Testis (tissue), 3 donors: ENCODE data around the gene FBXO17. TPM values are rescaled to one million over a fixed set of nuclear protein-coding genes. Genes with fewer than 3 reads are reported as not detected.

Source experiments
- DNase-seq: peaks from one replicate; pipeline ENCODE4 v3.0.0-alpha.2; 2019
- H3K27ac ChIP-seq, 2 donors: fragments of 200-600 bp; sonication (generic); one replicate each; pipeline ENCODE4 v1.5.1; 2019
- H3K27me3 ChIP-seq: fragments of 200-600 bp; sonication (generic); one replicate; pipeline ENCODE4 v1.5.1; 2019
- H3K36me3 ChIP-seq: fragments of 200-600 bp; sonication (generic); one replicate; pipeline ENCODE4 v1.5.1; 2017; ENCODE audit warnings: low read depth; ENCODE audit errors: missing control alignments
- H3K4me1 ChIP-seq: fragments of 200-600 bp; sonication (generic); one replicate; pipeline ENCODE4 v1.5.1; 2019
- H3K4me3 ChIP-seq, 2 donors: fragments of 200-600 bp; sonication (generic); one replicate each; pipeline ENCODE4 v1.5.1; 2017 to 2019
- H3K9me3 ChIP-seq: fragments of 200-600 bp; sonication (generic); one replicate; pipeline ENCODE4 v1.5.1; 2017
- CTCF ChIP-seq, 3 experiments: fragments of 450-650 bp in 2 of 3; fragments of 200-600 bp in 1 of 3; sonication (generic) in 1 of 3; IDR thresholded peaks; one replicate each; pipeline ENCODE4 v1.5.1; 2016 to 2019; ENCODE audit warnings: antibody characterized with exemption in 3 of 3, mild to moderate bottlenecking in 2 of 3, moderate library complexity in 1 of 3
- POLR2A ChIP-seq: fragments of 450-650 bp; IDR thresholded peaks from one replicate; pipeline ENCODE4 v1.6.1; 2017; ENCODE audit warnings: antibody characterized with exemption, mild to moderate bottlenecking, moderate library complexity
- WGBS, 2 donors: methylation state at CpG; one replicate each; pipeline ENCODE4 v1.1.5; 2018; 5-methylcytosine and 5-hydroxymethylcytosine counted together
- intact Hi-C: fragments of 100-400 bp; cut with DNase I; formaldehyde crosslinking; loops from one replicate; pipeline ENCODE4 v1.15.1; 2023; ENCODE audit warnings: low total_unique reads
- polyA plus RNA-seq: library from polyadenylated mRNA; stranded (reverse); fragments of 350-450 nt; fragmentation: Illumina TruSeq; extraction: RNeasy Lipid Tissue Mini Kit (QIAGEN cat#74804); gene quantifications from one replicate; pipeline ENCODE4 v1.2.3, GENCODE V29; 2014; ENCODE audit warnings: low read depth, low replicate concordance; ENCODE audit not compliant: insufficient read depth
- total RNA-seq, 2 donors: library from RNA; depleted of rRNA; stranded (reverse); fragments of >200 nt; gene quantifications; one replicate each; pipeline ENCODE4 v1.2.3, GENCODE V29; 2016

The FBXO17 gene
- total and polyA plus RNA-seq, 3 donors from 2014 or later: 10.3 to 14.2 (median 11.8) TPM

GRCh38 chr19:38892841-38893240 is 82.7 kb downstream of the FBXO17 start:
- Histone ChIP-seq H3K36me3 (no peaks in the 10 kb centered on the region), H3K27me3 (no peaks in the 10 kb centered on the region), H3K9me3 (no peaks in the 10 kb centered on the region), H3K4me1 (peaks cover 23% of the 10 kb centered on the region), H3K4me3 (no peak overlapping the region), H3K27ac (peak overlapping the region; percentile 56 to 71)
- DNase-seq: peak; percentile 64
- 43 to 73% methylated on average over 5 of the region's 5 CpGs for WGBS, 2 donors
- intact Hi-C loops: no loop called here
- TF ChIP-seq CTCF (IDR thresholded peaks at IDR 0.05) (no peak), POLR2A (no peak)

GRCh38 chr19:38891771-38892170 is 83.8 kb downstream of the FBXO17 start:
- H3K27ac ChIP-seq: peak overlapping the region; percentile 51 to 61
- peaks cover 20% of the 10 kb centered on the region for H3K4me1 ChIP-seq
- no peaks in the 10 kb centered on the region for H3K27me3 ChIP-seq
- 71 to 75% methylated on average over 6 of the region's 6 CpGs for WGBS, 2 donors
- no peak overlapping the region for H3K4me3 ChIP-seq
- TF ChIP-seq CTCF (IDR thresholded peaks at IDR 0.05) (no peak), POLR2A (no peak)
- intact Hi-C loops: no loop called here
- H3K36me3 ChIP-seq: no peaks in the 10 kb centered on the region
- H3K9me3 ChIP-seq: no peaks in the 10 kb centered on the region
- DNase-seq: peak; percentile 65

Other genes with a start within 250 kb of the FBXO17 start
- 1 to 10 TPM; 4.6 to 5.5 TPM for gene CAPN12, start 231.3 kb downstream of the FBXO17 start, total RNA-seq
- 3.6 TPM for gene CAPN12, start 231.3 kb downstream of the FBXO17 start, polyA plus RNA-seq
- gene LGALS7, start 202.2 kb downstream of the FBXO17 start, total RNA-seq: not detected
- 4.4 TPM for gene LGALS7, start 202.2 kb downstream of the FBXO17 start, polyA plus RNA-seq
- gene LGALS7B, start 186.5 kb downstream of the FBXO17 start, total RNA-seq: 1 to 10 TPM; 2.3 to 8.1 TPM
- gene LGALS7B, start 186.5 kb downstream of the FBXO17 start, polyA plus RNA-seq: not detected
- gene LGALS4, start 162.8 kb downstream of the FBXO17 start, total RNA-seq: 1 to 10 TPM; 1.6 to 1.9 TPM
- 1.6 TPM for gene LGALS4, start 162.8 kb downstream of the FBXO17 start, polyA plus RNA-seq
- 100 to 1,000 TPM; 176 to 193 TPM for gene ECH1, start 143.9 kb downstream of the FBXO17 start, total RNA-seq
- 217 TPM for gene ECH1, start 143.9 kb downstream of the FBXO17 start, polyA plus RNA-seq
- gene HNRNPL, start 125.8 kb downstream of the FBXO17 start, total RNA-seq: 100 to 1,000 TPM; 216 to 249 TPM
- gene HNRNPL, start 125.8 kb downstream of the FBXO17 start, polyA plus RNA-seq: 307 TPM
- gene RINL, start 97.5 kb downstream of the FBXO17 start, total RNA-seq: 1 to 10 TPM; 3.0 to 5.2 TPM
- gene RINL, start 97.5 kb downstream of the FBXO17 start, polyA plus RNA-seq: 2.6 TPM
- 100 to 1,000 TPM in 1 of 2 donors, 10 to 100 TPM in 1; 95.3 to 107 TPM for gene SIRT2, start 76.1 kb downstream of the FBXO17 start, total RNA-seq
- 89.1 TPM for gene SIRT2, start 76.1 kb downstream of the FBXO17 start, polyA plus RNA-seq
- 100 to 1,000 TPM in 1 of 2 donors, 10 to 100 TPM in 1; 70.1 to 100 TPM for gene NFKBIB, start 75.8 kb downstream of the FBXO17 start, total RNA-seq
- 88.0 TPM for gene NFKBIB, start 75.8 kb downstream of the FBXO17 start, polyA plus RNA-seq
- 1 to 10 TPM; 6.4 to 7.3 TPM for gene CCER2, start 63.6 kb downstream of the FBXO17 start, total RNA-seq
- 3.8 TPM for gene CCER2, start 63.6 kb downstream of the FBXO17 start, polyA plus RNA-seq
- gene SARS2, start 45.0 kb downstream of the FBXO17 start, total RNA-seq: 10 to 100 TPM; 55.3 to 68.0 TPM
- gene SARS2, start 45.0 kb downstream of the FBXO17 start, polyA plus RNA-seq: 33.5 TPM
- gene MRPS12, start 44.8 kb downstream of the FBXO17 start, total RNA-seq: 10 to 100 TPM; 48.3 to 49.6 TPM
- 31.1 TPM for gene MRPS12, start 44.8 kb downstream of the FBXO17 start, polyA plus RNA-seq
- gene FBXO27, start 56.8 kb upstream of the FBXO17 start, total RNA-seq: 10 to 100 TPM; 11.3 to 16.5 TPM
- gene FBXO27, start 56.8 kb upstream of the FBXO17 start, polyA plus RNA-seq: 15.5 TPM
- not detected for gene ACP7, start 108.6 kb upstream of the FBXO17 start, total RNA-seq
- not detected for gene ACP7, start 108.6 kb upstream of the FBXO17 start, polyA plus RNA-seq
- 10 to 100 TPM; 84.3 to 88.3 TPM for gene PAK4, start 150.0 kb upstream of the FBXO17 start, total RNA-seq
- gene PAK4, start 150.0 kb upstream of the FBXO17 start, polyA plus RNA-seq: 61.0 TPM
- 1 to 10 TPM; 1.1 to 1.3 TPM for gene NCCRP1, start 221.2 kb upstream of the FBXO17 start, total RNA-seq
- gene NCCRP1, start 221.2 kb upstream of the FBXO17 start, polyA plus RNA-seq: 0.73 TPM
- gene SYCN, start 228.5 kb upstream of the FBXO17 start, total RNA-seq: 100 to 1,000 TPM in 1 of 2 donors, 10 to 100 TPM in 1; 98.0 to 192 TPM
- gene SYCN, start 228.5 kb upstream of the FBXO17 start, polyA plus RNA-seq: 36.5 TPM